NOMO-1 treated with dmso at 0.1 percent for 144 hours (cell line): ENCODE results near the gene SPOCD1.
"Not testable (repeated sequence)": the region's sequence is repeated elsewhere in the genome, so short reads cannot be mapped to it uniquely, and the experiment has no call there.

Experiments
- DNase-seq: peaks from one replicate; lab custom pipeline; 2025; ENCODE audit not compliant: unreplicated experiment; lab: John Stamatoyannopoulos, UW

The SPOCD1 gene

DNA sequence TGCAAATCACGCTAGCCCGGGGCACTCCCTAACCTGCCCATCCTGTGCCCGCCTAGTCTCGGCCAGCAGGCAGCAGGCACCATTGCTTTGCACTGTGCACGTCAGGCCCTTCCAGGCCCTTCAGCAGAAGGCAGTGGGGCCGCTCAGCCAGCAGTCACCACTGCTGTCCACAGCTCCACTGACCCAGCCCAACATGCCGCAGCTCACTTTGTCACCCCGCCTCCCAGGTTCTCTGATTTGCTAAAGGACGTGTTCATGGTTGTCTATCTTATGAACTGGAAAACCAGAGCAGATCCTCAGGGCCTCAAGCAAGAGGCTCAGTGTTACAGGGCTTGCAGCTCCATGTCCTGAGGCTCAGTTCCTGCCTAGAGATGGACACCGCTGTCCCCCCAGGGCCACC is 14.2 kb upstream of the SPOCD1 start:
- DNase-seq, result no peak

DNA sequence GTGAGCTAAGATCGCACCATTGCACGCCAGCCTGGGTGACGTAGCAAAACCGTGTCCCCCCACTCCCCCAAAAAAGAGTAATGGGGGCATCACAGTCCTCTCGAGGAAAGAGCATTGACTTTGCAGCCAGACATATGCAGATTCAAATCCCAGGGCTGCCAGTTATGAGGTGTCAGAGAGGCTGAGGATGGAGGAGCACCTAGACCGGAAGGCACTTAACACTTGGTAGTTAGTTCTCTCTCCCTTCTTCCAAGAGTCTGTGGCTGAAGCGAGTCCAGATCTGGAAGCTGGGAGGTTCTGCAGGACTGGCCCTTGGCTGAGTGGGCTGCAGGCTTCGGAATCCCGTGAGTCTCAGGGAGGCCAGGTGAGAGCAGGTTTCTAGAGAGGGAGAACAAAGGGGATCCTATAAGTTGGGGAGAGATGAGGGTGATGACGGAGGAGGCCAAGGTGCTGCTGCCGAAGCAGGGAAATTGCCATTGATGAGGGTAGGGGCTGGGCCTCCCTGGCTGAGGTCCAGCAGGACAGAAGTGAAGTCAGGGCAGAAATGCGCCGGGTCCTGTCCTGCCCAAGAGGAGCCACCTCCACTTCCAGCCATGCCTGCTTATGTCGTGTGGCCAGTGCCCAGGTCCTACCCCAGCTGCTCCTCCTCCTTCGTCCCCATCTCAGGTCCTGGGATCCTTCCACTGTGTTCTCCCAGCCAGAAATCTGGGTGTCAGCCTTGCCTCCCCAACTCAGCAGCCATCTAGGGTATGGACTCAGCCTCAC is 13.3 kb upstream of the SPOCD1 start:
- DNase-seq, result no peak

DNA sequence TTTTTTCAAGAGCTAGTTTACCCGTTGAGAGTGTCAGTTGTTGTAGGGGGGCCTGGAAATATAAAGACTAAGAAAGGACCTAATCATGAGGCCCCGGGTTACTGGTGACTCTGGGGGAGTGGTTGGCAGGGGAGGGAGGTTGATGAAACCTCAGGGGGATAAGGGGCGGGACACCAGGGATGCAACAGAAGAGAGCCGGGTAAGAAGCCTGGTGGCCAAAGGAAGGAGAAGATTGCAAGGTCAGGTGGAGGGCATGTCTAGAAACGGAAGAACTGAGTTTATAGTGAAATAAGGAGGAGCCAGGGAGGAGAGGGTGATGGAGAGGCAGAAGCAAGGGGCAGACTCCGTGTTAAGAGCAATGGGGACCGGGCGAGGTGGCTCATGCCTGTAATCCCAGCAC is 12.5 kb upstream of the SPOCD1 start:
- DNase-seq, result no peak

DNA sequence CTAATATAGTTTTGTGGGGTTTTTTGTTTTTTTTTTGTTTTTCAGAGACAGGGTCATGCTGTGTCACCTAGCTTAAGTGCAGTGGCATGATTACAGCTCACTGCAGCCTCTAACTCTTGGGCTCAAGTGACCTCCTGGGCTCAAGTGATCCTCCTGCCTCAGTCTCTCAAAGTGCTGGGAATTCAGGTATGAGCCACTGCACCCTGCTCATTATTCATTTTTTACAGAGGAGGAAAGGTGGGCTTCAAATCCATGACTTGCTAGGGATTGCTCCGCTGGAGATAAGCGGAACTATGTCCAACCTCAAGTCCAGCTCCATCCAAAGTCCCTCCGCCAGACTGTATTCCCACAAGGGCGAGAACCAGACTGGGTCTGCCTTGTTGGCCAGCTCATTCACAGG is 8.0 kb upstream of the SPOCD1 start:
- no peak for DNase-seq

DNA sequence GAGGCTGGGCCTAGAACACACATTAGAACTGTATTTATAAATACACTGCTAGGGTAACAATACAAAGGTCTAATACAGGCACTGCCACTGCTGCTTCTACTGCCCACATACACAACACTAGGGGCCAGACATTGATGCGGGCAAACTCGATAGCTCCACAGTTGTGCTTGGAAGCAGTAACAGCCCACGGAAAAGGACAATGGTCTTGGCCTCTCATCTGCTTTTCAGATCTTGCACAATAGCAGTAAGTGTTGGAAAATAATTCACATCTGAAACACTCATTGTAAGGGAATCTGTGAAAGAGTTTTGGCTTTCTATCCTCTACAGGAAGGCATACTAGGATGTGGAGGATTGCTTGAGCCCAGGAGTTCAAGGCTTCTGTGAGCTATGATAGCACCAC is 6.9 kb upstream of the SPOCD1 start:
- no peak for DNase-seq

DNA sequence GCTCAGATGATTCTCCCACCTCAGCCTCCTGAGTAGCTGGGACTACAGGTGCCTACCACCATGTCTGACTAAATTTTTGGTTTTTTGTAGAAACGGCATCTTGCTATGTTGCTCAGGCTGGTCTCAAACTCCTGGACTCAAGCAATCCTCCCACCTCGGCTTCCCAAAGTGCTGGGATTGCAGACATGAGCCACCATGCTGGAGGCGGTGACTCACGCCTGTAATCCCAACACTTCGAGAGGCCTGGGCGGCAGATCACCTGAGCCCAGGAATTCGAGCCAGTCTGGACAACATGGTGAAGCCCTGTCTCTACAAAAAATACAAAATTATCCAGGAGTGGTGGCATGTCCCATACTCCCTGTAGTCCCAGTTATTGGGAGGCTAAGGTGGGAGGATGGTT is 4.4 kb upstream of the SPOCD1 start:
- not testable (repeated sequence) for DNase-seq

DNA sequence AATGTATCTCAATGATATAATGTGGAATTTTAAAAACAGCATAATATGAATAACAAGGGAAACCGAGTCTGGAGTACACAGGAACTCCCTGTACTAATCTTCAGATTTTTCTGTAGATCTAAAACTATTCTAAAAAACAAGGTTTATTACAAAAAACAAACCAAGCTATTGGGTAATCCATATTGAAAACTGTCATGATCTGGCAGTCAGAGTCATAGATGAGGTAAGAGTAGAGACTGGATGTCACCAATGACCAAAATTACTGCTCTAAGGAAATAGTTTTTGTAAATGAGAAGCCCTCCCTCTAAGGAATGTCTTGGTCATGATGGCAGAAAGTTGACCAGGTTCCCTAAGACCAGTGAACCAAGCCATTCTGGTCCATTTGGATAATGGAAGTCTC is 2.4 kb upstream of the SPOCD1 start:
- no peak for DNase-seq

DNA sequence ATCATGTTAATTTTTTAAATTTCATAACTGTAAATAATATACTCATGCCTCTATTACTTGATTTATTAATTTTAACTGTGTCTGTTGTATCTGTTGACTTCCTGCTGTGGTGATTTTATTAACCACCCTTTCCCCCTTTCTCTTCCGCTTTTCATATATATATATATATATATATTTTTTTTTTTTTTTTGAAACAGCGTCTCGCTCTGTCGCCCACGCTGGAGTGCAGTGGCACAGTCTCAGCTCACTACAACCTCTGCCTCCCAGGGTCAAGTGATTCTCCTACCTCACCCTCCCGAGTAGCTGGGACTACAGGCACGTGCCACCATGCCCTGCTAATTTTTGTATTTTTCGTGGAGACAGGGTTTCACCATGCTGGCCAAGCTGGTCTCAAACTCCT is 1.1 kb upstream of the SPOCD1 start:
- DNase-seq, result not testable (repeated sequence)

DNA sequence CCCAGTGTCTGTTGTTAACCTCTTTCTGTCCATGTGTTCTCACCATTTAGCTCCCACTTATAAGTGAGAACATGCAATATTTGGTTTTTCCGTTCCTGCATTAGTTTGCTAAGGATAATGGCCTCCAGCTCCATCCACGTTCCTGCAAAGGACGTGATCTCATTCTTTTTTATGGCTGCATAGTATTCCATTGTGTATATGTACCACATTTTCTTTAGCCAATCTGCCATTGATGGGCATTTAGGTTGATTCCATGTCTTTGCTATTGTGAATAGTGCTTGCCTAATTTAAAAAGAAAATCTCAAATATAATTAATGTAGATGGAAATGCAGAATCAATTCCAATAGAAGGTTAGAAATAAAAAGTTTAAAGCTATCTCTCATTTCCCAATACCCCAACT is 679 bp upstream of the SPOCD1 start:
- not testable (repeated sequence) for DNase-seq

DNA sequence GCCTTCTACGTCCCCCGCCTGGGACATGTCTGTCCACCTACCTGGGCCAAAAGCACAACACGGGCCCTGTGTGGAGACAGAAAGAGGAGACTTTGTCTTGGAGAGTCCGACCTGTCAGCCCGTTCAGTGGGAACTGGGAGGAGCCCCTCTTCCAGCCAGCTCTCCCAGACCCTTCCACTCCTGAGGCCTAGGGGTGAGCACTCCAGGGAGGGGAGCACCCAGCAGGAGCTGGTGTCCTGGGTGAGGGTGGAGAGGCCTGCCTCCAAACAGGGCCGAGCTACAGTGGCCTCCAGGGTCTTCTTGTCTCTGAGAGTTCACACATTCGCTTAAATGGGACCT is 546 bp downstream of the SPOCD1 start:
- DNase-seq, result no peak

DNA sequence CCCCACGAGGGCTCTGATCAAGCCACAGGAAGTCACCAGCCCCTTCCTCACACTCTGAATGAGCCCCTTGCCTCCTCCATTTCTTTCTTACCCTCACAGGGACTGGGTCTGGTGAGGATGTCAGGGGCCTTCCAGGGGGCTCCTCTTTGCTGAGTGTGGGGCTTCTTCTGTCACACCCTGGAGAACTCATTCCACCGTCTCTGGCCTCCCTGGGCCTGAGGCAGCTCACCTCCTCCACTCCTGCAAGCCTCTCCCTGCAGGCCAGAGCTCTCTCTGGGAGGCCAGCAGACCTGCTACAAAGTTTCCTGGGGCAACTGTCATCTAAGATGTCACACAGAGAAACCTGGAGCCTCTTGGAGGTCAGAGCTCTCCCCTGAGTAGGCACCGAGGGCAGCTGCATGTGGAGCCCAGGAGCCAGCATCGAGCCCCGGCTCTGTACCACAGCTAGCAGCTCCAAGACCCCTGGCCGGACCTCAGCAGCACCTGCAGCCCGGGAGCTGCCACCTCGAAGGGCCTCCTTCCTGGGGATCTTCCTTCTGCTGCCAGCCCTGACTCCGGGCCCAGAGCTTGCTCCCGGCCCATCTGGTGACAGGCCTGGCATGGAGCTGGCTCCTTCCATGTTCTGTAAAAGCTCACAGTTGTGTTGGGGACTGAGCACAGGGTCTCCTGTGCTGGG is 1.1 kb downstream of the SPOCD1 start:
- no peak for DNase-seq

DNA sequence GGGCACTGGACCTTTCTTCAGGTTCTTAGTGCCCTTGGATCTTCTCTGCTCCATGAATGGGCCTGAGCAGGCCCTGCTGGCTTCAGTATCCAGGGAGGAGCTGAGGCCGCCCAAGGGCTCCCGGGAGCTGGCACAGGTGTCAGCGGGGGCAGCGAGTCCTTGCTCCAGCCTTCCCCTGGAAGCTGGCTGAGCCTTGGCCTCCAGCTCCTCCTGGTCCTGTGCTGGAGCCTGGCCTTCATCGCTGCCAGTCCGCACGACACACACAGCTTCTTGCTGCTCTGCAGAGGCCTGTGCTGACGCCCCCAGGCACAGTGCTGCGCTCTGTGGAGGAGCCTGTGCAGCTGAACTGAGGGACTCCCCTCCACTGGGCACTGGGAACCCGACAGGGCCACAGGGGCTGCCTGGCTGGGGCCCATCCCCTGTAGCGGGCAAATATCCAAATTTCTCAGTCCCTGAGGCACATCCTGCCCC is 1.7 kb downstream of the SPOCD1 start:
- no peak for DNase-seq

DNA sequence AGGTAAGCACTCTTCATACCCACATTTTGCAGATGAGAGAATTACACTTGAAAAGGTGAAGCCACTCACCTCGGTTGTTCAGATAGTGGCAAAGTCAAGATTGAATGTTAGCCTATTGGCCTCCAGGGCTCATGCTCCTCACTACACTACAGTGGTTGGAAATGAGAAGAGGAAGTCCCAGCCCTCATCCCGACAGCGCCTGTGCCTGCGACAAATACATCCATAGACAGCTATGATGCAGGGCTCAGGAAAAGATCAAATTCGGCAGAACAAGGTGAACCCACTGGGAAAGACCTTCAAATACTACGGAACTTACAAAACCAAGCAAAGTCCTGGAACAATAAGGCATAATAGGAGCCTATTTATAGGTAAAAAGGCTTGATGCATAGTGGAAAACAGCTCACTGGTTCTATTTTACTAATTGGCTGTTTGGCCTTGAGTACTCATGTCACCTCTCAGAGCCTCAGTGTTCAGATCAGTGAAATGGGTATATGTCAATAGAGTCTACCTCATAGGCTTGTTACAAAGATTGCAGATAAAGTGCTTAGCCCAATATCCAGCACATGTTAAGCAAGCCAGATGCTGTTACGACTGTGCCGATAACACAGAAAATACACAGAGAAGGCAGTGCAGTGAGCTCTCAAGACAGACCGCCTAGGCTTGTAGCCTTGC is 3.5 kb downstream of the SPOCD1 start:
- no peak for DNase-seq

DNA sequence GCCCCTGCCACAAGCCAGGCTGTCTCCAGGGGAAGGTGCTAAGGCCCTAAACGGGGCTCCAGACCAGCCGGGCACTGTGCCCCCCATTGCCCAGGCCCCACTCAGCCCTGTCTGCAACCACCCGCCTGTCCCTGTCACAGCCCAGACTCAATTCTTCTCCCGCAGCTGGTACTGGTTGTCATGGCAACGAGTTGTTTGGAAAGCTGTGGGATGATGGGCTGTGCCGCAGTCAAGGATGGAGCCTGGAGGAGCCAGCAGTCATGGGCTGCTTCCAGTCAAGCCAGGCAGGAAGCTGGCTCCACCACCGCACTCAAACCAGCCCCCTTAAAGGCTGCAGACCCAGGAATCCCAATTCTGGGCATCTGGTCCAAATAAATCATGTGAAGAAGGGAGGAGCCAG is 4.2 kb downstream of the SPOCD1 start:
- no peak for DNase-seq

DNA sequence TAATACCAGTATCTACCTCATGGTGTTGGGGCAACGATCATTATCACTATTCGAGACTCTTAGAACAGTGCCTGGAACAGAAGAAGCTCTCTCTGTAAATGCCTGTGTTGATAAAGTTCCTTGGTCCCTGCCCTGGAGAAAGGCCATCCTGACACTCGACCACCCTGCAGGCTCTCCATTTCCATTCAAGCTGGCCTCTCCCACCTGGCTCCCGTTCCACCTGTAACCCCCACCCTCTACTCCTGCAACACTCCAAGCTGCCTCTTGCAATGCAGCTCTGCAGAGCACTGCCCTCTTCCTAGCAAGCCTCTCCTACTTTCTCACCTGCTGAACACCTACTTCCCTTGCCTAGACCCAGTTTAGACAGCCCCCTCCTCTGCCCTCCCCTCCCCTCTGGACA is 6.1 kb downstream of the SPOCD1 start:
- no peak for DNase-seq

DNA sequence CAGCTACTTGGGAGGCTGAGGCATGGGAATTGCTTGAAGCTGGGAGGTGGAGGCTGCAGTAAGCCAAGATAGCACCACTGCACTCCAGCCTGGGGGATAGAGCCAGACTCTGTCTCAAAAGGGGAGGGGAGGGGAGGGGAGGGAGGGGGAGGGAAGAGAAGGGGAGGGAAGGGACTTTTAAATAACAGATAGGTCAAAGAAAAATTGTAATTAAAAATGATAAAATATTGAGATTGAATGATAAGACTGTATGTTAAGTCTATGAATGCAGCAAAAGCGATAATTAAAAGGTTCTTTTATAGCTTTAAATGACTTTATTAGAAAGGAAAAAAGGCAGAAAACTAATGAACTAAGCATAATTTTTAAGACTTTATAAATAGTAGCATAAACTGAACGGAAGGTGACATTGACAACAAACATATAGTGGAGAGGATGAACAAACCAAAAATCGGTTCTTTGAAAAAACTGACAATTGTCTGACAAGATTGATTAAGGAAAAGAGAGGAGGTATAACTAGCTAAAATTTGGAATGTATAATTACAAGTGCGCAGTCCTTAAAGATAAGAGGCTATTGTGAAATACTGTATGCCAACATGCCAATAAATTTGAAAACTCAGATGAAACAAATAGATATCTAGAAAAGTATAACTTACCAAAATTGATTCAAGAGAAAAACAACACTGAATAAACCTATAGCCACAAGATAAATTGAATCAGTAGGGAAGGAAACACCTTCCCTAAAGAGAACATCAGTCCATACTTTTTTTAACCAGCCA is 8.4 kb downstream of the SPOCD1 start:
- DNase-seq, result no peak

DNA sequence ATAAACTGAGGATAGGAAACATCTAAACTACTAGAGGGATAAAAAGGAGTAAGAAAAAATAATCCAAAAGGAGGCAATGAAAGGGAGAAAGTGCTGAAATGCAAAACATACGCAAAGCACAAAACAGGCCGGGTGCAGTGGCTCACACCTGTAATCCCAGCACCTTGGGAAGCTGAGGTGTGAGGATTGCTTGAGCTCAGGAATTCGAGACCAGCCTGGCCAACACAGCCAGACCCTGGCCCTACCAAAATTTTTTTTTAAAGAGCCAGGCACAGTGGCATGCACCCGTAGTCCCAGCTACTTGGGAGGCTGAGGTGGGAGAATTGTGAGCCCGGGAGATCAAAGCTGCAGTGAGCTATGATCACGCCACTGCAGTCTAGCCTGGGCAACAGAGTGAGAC is 10.5 kb downstream of the SPOCD1 start:
- DNase-seq, result no peak

DNA sequence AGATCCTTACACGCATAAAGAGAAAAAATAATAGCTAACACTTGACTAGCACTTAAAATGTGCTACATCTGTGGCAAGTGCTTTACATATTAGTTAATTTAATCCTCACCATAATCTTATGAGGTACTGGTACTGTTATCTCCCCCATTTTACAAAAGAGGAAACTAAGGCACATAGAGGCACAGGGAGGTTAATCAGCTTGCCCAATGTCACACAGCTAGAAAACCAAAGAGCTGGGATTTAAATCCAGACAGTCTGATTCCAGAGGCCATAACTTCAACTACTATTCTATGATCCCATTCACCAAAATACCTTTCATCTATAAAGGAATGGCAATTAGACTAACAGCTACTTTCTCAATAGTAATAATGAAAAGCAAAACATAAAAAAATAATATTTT is 11.7 kb downstream of the SPOCD1 start:
- no peak for DNase-seq

DNA sequence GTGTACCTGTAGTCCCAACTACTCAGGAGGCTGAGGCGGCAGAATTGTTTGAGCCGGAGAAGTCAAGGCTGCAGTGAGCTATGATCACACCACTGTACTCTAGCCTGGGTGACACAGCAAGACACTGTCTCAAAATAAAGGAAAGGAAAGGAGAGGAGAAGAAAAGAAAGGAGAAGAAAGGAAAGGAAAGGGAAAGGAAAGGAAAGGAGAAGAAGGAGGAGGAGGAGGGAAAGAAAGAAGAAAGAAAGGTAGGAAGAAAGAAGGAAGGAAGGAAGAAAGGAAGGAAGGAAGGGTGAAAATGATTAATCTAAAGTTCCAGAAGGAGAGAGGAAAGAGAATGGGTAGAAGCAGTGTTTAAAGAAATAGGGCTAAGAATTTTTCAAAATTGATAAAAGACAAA is 12.2 kb downstream of the SPOCD1 start:
- no peak for DNase-seq

DNA sequence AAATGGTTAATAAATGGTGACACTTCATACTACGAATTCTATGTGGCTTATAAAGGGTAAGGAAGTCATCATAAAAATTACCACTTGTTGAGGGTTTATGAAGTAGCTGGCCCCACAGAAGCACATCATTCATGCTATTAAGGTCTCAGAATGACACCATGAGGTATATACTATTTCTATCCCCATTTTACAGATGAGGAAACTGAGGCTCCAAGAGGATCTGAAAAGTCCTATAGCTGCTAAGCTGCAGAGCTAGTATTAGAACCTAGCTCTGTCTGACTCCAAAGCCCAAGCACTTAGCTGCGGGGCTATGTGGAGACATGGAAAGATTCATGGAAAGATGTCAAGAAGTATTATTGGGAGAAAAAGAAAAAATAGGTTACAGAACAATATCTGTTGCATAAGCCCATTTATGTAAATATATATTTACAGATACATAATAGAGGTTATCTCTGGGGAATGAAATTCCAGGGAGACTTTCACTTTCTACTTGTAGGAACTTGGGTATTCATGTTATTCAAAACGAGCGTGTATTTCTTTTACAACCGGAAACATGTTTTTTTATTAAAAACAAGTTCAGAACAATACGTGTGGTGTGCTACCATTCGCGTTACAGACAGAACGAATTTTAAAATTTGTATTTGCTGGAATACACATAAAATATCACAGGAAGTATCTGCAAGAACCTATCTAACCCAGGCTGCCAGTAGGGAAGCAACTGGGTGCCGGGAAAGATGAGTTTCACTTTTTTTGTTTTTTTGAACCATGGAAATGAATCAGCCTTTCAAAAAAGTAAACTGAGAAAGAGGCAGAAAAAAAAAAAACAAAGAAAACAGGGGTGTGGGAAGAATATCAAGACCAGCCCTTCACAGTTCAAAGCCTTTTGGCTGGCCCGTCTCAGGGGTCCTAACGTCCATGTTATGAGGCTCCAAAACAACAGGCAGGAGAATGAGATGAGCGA is 13.4 kb downstream of the SPOCD1 start:
- DNase-seq, result no peak
